ENCODE measurements around the gene FHIT. TPM values are rescaled to one million over a fixed set of nuclear protein-coding genes. Genes with fewer than 3 reads are reported as not detected.

The FHIT gene
- total RNA-seq, 1 donor = 2.2 TPM

GRCh38 chr3:59831394-59831793, 1419.9 kb downstream of the FHIT start:
- no peak for TF ChIP-seq CTCF (IDR thresholded peaks at IDR 0.05; ENCODE audit: insufficient read depth, low read depth, low read length)
- no peak for DNase-seq (ENCODE audit: low read depth)
- H3K4me3 ChIP-seq (ENCODE audit: low read depth, low read length) = no peak overlapping the region

DNA sequence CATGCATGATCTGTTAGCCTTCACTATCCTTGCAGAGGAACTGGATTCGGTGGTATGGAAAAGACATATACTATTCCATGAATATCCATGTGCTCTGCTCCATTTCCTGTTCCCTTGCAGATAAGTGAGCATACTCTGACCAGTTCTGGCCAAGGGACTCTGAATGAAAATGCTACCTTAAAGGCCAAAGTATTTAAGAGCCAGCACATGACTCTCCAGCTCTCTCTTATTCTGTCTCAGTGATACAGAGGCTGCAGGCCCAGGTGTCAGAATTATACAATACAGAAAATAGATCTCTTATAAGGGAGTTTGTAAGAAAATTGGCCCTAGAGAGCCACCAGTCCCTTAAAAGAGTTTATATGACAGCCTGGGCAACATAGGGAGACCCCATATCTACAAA, 1421.7 kb downstream of the FHIT start:
- TF ChIP-seq CTCF (IDR thresholded peaks at IDR 0.05; ENCODE audit: insufficient read depth, low read depth, low read length) = no peak
- H3K4me3 ChIP-seq (ENCODE audit: low read depth, low read length) = no peak overlapping the region

DNA sequence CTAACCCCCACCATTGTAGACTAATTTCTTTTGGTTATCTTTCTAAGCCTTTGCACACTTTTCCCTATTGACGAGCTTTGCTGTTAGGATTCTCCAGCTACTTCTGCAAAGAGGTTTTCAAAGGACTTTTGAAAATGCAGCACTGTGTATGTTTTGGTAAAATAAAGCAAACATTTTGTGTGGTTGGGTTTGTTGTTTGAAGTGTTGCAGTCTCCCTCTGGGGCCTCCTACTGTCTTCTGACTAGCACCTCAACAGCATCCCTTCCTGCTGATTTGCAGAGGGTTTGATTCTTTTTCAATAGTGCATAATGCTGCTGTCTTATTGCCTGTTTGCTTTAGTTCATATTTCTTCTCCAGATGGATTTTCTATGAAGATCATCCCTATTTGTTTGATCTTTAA, 1426.4 kb downstream of the FHIT start:
- no peak for TF ChIP-seq CTCF (IDR thresholded peaks at IDR 0.05; ENCODE audit: insufficient read depth, low read depth, low read length)
- DNase-seq (ENCODE audit: low read depth) = no peak

More for the DNA sequence above, 1421.7 kb downstream of the FHIT start:
- DNase-seq (ENCODE audit: low read depth) = no peak

DNA sequence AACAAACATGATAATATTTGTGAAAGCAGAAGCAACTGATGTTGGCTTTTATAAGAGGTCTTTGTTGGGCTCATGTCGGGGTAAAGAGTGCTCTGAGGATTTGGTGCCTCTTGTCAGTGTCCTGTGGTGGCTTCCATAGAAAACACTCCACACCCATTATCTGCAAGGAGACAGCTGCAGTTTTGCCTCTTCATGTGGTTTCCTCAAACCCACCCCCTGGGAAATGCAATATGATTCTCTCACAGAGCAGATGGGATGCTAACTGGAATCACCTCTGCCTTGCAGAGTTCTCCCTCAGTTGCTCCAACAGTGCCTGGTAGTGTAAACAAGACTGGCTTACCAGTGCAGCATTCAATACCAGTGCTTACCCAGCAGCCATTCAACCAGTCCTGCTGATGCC, 1430.0 kb downstream of the FHIT start:
- no peak for TF ChIP-seq CTCF (IDR thresholded peaks at IDR 0.05; ENCODE audit: insufficient read depth, low read depth, low read length)
- no peak for DNase-seq (ENCODE audit: low read depth)
- no peak overlapping the region for H3K4me3 ChIP-seq (ENCODE audit: low read depth, low read length)

More for the DNA sequence above, 1426.4 kb downstream of the FHIT start:
- H3K4me3 ChIP-seq (ENCODE audit: low read depth, low read length) = no peak overlapping the region

DNA sequence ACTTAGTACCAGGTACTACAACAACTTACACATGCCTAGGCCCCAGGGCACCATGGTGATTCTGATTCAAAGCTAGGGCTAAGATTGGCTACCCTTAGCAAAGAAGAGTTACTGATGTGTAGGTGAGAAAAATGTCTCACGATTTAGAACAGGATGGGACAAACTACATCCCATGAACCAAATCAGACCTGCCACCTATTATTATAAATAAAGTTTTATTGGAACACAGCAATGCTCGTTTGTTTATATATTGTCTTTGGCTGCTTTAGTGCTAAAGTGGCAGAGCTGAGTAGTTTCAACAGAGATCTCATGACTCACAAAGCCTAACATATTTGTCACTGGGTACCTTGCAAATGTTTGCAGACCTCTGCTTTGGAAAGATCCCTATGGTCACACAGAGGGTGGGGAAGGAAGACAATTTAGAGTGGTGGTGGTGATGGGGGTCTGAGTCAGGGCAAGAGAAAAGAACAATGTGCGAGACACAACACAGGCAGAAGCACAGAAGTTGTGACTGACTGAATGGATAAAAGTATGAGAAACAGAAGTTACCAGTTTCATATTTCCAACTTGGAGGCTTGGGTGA, 1430.8 kb downstream of the FHIT start:
- H3K4me3 ChIP-seq (ENCODE audit: low read depth, low read length) = no peak overlapping the region
- DNase-seq (ENCODE audit: low read depth) = no peak
- TF ChIP-seq CTCF (IDR thresholded peaks at IDR 0.05; ENCODE audit: insufficient read depth, low read depth, low read length) = no peak

GRCh38 chr3:59818919-59819300, 1432.3 kb downstream of the FHIT start:
- DNase-seq (ENCODE audit: low read depth) = no peak
- no peak for TF ChIP-seq CTCF (IDR thresholded peaks at IDR 0.05; ENCODE audit: insufficient read depth, low read depth, low read length)
- H3K4me3 ChIP-seq (ENCODE audit: low read depth, low read length) = no peak overlapping the region

Data from fibroblast of villous mesenchyme (primary cell).